Measurements from ENCODE around the gene C1S.
"Not testable (repeated sequence)": the region's sequence is repeated elsewhere in the genome, so short reads cannot be mapped to it uniquely, and the experiment has no call there.

C1S gene

GRCh38 chr12:7060353-7060954, at the start of gene C1S:
Gene C1S (plus strand): TSS chr12:7060718. CDS start chr12:7061913, 1,195 bp downstream.
- FAIRE-seq: peak; percentile 95

- not testable (repeated sequence) for FAIRE-seq
Observed at GRCh38 chr12:7011398-7011797, 49.1 kb upstream of the C1S start.

DNA sequence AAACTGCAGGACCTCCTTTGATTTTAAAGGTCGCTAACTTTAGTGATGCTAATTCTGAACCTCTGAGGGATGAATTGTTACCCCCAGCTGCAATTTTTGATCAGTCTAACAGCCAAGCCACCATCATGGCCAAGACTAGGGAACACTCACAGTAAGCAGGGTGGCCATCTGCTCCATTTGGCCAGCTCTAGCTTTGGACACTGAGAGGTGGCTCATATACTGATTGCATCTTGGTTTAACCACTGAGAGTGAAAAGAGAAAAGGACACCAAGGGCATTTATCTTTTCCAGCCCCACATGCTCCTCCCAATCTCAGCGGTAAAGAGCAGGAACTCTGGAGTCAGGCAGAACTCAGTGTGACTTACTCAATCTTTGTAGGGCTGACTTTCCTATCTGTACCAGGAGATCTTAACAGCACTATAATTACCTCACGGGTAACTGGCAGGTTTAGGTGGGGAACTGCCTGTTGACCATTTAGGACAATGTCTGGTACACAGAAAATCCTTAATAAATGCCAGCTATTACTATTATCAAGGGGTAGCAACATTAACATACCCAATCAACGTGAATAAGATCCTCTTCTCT, 48.4 kb upstream of the C1S start:
- no peak for FAIRE-seq

DNA sequence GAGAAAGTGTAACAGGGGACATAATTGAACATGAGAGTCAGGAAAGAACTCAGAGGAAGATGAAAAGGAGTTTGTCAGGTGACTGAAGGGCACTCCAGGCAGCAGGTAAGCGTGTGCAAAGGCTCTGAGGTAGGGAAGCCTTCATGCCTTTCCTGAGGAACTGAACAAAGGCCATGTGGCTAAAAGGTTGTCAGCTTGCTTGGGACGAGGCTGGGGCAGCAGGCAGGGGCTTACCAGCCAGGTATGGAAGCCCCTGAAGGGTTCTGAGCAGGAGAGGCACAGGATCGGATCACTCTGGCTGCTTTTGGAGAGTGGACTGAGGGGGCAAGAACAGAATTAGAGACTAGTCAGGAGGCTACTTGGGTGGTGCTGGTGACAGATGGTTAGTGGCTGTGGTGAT, 47.4 kb upstream of the C1S start:
- no peak for FAIRE-seq

DNA sequence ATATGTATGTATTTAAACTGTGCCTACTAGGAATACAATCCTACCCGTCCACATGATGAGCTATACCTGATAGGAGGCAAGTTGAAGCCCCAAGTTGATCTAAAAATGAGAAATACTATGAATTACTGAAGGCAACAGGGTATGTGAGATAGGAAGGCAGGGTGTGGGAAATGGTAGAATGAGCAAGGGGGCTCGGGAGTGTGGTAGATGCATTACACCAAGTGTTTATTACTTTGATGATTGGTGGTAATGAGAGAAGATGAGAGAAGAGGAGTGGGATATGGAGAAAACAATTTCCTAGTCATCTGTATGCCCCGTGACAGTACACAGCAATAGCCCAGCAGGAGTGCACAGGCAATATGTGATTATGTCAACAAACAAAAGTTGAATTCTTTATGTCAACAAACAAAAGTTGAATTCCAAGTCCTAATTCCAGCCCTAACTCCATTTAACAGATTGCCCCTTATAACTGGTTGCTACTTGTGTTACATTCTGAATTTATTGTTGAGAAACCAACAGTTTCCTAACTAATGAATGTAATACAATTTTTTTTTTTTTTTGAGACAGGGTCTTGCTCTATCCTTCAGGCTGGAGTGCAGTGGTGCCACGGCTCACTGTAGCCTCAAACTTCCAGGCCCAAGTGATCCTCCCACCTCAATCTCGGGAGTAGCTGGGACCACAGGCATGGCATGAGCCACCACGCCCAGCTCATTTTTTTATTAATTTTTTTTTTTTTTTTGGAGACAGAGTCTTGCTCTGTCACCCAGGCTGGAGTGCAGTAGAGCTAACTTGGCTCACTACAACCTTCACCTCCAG, 44.8 kb upstream of the C1S start:
- no peak for FAIRE-seq

DNA sequence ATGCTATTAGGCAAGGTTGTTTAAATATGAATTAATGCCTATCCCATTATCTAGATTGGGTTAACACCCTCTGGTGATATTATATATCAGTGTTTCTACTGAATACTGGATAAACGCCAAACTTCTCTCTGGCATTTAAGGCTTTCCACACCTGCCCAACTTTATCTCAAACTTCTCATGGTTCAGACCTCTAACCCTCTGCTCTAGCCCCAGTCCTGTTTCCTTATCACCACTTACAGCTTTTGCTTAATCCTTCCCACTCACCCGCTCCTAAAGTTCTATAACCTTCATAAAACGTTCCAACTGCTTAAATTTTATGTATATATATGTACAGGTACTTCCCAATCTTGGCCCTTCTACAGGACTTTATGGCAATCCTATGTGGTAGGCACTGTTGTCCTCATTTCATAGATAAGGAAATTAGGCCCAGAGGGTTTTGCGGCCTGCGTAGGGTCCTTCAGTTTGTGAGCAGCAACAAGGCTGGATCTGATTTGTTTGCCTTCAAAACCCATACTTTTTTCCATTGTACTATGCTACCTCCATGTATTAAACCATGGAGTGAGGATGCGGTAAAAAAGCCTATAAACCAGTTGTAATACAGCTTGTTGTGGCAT, 43.5 kb upstream of the C1S start:
- no peak for FAIRE-seq

- FAIRE-seq: no peak
Observed at GRCh38 chr12:7017870-7018349, 42.6 kb upstream of the C1S start.

- FAIRE-seq: peak; percentile 76
Observed at GRCh38 chr12:7018350-7019042, 42.0 kb upstream of the C1S start, which contains the start of gene LPCAT3. Gene LPCAT3 (minus strand): TSS chr12:7018476. CDS start chr12:7018424, 52 bp downstream.

DNA sequence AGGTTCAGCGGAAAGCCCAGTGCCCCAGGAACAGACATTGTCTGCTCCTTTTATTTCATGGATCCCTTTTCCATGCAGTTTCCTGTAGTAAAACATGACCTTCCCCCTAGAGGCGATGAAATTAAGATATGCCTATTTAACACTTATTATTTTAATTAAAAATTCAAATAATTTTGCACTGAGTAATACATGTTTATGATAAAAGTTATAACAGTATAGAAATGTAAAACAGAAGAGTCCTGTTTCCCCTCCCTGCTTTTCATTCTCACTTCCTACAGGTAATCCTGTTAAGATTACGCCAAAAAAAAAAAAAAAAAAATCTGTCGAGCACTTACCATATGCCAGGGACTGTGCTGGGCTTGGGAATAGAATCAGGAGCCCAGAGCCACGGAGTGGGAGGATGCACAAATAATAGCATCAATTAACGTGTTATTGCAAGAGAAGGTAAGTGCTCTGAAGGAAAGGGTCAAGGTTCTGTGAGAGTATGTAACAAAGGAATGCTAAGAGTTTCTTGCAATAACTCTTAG, 41.4 kb upstream of the C1S start:
- FAIRE-seq: no peak

DNA sequence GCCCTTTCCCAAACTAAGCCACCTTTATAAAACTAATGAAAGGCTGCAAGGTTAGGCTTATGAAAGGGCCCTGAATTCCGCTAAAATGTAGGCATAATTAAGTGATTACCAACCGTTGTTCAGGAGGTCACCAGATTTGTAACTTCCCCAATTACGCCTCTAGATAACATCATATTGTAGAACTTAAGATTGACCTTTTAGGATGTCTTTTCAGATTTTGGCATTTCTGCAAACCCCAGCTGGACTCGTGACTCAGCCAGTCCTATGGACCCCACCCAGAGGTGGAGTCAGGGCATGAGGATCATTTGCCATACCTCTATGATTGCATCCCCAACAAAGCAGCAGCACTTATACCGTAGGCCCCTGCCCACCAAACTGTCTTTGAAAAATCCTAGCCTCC, 38.6 kb upstream of the C1S start:
- no peak for FAIRE-seq

DNA sequence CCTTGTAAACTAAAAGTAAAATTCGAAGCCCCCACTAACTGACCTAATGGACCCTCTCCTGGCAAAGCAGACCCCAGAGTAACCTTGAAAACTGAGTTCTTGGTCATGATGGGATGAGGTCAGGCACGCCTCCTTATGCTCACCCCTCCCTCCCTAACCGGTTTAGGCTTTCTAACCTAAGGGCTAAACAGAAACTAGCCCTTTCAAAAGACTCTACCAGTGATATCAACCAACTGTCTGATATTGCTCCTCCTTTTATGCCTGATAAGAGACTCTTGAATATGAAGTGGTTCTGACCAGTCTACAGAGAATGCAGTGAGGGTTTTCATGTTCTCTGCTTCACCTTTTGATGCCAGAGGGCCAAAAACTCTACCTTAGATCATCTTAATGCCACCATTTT, 37.4 kb upstream of the C1S start:
- FAIRE-seq: no peak

DNA sequence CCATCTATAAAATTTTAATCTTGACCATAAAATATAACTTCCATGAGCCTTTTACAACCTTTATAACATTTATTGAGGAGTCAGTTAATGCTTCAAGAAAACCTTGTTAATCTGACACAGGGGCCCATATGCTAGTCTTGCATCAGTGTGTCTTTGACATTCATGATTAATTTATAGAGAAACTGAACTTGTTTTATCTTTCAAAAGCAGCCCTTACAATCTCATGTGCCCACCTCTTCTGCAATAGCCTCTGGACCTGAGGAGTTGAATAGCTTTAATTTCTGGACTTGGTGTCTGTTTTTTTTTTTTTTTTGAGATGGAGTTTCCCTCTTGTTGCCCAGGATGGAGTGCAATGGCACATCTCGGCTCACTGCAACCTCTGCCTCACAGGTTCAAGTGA, 33.7 kb upstream of the C1S start:
- no peak for FAIRE-seq

DNA sequence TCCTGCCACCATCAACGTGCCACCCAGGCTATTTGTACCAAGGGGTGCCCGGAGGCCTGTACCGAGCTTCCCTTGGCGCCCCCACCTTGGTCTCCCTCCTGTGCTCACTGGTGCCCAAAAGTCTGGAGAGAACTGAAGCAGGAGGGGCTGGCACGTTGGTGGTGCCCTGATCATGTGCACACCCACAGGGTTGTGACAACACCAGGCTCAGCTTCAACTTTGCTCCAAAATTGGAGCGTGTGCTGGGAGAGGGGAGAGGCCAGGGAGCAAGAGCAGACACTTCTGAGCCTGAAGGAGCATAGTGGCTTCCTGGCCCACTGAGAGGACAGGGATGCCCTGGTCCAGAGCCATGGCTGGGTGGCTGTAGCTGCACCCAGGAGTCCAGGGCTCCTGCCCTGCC, 29.2 kb upstream of the C1S start:
- FAIRE-seq: no peak

GRCh38 chr12:7032990-7033389, 27.5 kb upstream of the C1S start:
- FAIRE-seq: no peak

GRCh38 chr12:7034464-7034863, 26.1 kb upstream of the C1S start:
- FAIRE-seq: no peak

- no peak for FAIRE-seq
Observed at GRCh38 chr12:7035463-7035862, 25.1 kb upstream of the C1S start.

DNA sequence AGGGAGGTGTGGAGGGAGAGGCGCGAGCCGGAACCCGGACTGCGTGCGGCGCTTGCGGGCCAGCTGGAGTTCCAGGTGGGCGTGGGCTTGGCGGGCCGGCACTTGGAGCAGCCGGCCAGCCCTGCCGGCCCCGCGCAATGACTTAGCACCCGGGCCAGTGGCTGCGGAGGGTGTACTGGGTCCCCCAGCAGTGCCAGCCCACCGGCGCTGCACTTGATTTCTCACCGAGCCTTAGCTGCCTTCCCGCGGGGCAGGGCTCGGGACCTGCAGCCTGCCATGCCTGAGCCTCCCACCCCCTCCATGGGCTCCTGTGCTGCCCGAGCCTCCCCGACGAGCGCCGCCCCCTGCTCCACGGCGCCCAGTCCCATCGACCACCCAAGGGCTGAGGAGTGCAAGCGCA, 23.1 kb upstream of the C1S start:
- not testable (repeated sequence) for FAIRE-seq

DNA sequence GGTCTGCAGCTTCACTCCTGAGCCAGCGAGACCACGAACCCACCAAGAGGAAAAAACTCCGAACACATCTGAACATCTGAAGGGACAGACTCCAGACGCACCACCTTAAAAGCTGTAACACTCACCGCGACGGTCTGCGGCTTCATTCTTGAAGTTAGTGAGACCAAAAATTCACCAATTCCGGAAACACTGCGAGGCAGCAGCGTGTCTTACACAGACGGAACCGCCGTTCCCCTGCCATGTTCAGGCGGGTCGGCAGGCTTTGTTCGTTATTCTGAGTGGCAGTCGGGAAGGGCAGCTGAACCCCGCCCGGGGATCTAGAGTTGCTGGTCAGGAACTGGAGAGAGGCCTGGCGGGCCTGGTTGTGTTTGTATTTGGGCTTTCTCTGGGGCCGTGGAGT, 21.9 kb upstream of the C1S start:
- FAIRE-seq: no peak

DNA sequence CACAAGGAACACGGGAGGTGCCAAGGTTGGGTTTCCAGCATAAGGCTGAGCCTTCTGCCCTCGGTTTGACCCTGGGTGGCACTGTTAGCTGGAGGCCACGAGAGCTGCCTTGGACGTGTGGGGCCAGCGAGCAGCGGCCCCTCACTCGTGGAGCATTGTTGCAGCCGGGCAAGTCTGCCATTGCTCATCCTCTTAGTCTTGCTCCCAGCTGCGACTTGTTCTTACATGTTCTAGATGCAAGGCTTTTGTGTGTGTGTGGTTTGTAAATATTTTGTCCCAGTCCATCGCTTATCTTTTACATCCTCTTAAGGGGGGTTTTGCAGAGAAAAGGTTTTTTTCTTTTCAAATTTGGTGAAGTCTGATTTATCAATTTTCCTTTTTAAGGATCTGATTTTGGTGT, 21.1 kb upstream of the C1S start:
- no peak for FAIRE-seq

DNA sequence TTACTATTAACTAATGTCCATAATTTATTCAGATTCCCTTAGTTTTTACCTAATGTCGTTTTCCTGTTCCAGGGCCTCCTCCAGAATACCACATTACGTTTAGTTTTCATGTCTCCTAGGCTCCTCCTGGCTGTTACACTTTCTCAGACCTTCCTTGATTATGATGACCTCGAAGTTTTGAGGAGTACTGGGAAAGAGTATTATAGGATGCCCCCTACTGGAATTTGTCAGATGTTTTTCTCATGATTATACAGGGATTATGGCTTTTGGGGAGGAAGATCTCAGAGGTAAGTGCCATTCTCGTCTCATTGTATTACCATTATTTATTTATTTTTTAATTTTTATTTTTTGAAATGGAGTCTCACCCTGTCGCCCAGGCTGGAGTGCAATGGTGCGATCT, 17.7 kb upstream of the C1S start:
- peak; percentile 94 for FAIRE-seq

DNA sequence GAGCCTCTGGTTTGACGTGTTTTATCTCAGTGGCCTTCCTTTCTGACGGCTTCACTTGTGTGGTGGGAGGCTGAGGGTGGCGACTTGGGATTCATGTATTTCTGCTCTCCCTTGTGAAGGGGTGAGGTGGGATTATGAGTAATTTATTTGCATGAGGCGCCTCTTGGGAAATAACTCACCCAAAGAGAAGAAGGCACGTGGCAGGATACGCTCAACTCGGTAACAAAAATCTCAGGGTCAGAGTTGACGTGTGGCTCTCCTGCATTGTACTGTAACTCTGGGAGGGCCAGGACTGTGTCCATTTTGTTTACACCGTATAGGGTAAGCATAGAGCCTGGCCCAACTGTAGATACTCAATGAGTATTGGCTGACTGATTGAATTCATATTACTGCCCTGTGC, 14.6 kb upstream of the C1S start:
- no peak for FAIRE-seq

- no peak for FAIRE-seq
Observed at GRCh38 chr12:7046383-7047105, 14.0 kb upstream of the C1S start.
